OCI-LY1 (cell line): ENCODE results near the gene NKAPD1.

Experiments used
- H2AFZ ChIP-seq: fragments of 200-600 bp; sonication (generic), shearing (Covaris generic); 2 replicates; pipeline ENCODE4 v1.6.0; 2014; ENCODE audit warnings: antibody characterized with exemption, mild to moderate bottlenecking, low read length
- H3F3A ChIP-seq: fragments of 200-600 bp; sonication (generic), shearing (Covaris generic); 2 replicates; pipeline ENCODE4 v1.6.0; 2014; ENCODE audit warnings: mild to moderate bottlenecking, antibody characterized with exemption, low read length, moderate library complexity; ENCODE audit not compliant: insufficient read depth
- H3K27ac ChIP-seq: fragments of 200-600 bp; sonication (generic); 2 replicates; pipeline ENCODE4 v1.5.1; 2014; ENCODE audit warnings: low read length, mixed run types, mild to moderate bottlenecking, low read depth; ENCODE audit not compliant: poor library complexity, severe bottlenecking
- H3K27me3 ChIP-seq: fragments of 200-600 bp; sonication (generic); 2 replicates; pipeline ENCODE4 v1.6.0; 2014; ENCODE audit warnings: antibody characterized with exemption, mild to moderate bottlenecking, low read length, moderate library complexity; ENCODE audit not compliant: insufficient read depth
- H3K36me3 ChIP-seq: fragments of 200-600 bp; sonication (generic); 2 replicates; pipeline ENCODE4 v1.6.1; 2014; ENCODE audit warnings: mild to moderate bottlenecking, antibody characterized with exemption, low read length, moderate library complexity, mixed read lengths; ENCODE audit not compliant: insufficient read depth
- H3K4me1 ChIP-seq: fragments of 200-600 bp; sonication (generic); 2 replicates; pipeline ENCODE4 v1.5.1; 2014; ENCODE audit warnings: mild to moderate bottlenecking, low read length, moderate library complexity; ENCODE audit not compliant: insufficient read depth, severe bottlenecking
- H3K4me2 ChIP-seq: fragments of 200-600 bp; sonication (generic), shearing (Covaris generic); 2 replicates; pipeline ENCODE4 v1.6.1; 2014; ENCODE audit warnings: low read length
- H3K4me3 ChIP-seq: fragments of 200-600 bp; sonication (generic); 2 replicates; pipeline ENCODE4 v1.5.1; 2014; ENCODE audit warnings: low read length, low read depth, mild to moderate bottlenecking, mixed read lengths; ENCODE audit not compliant: poor library complexity, severe bottlenecking
- H3K79me2 ChIP-seq: fragments of 200-600 bp; shearing (Covaris generic); 2 replicates; pipeline ENCODE4 v1.6.1; 2016; ENCODE audit warnings: mixed run types, low read length, mixed read lengths; ENCODE audit not compliant: insufficient read depth
- H3K9ac ChIP-seq: fragments of 200-600 bp; sonication (generic), shearing (Covaris generic); 2 replicates; pipeline ENCODE4 v1.6.1; 2014; ENCODE audit warnings: mild to moderate bottlenecking, low read length, mixed read lengths
- H3K9me2 ChIP-seq: fragments of 200-600 bp; sonication (generic), shearing (Covaris generic); 2 replicates; pipeline ENCODE4 v1.6.1; 2014; ENCODE audit warnings: low read depth, mild to moderate bottlenecking, low read length, mixed read lengths
- H3K9me3 ChIP-seq: fragments of 200-600 bp; shearing (Covaris generic); 2 replicates; pipeline ENCODE4 v1.6.1; 2014; ENCODE audit warnings: low read length, mixed read lengths
- H4K20me1 ChIP-seq: fragments of 200-600 bp; sonication (generic), shearing (Covaris generic); 2 replicates; pipeline ENCODE4 v1.6.0; 2016; ENCODE audit warnings: mild to moderate bottlenecking, low read length; ENCODE audit not compliant: insufficient read depth
- CTCF ChIP-seq: fragments of 200-600 bp; sonication (generic), shearing (Covaris generic); IDR thresholded peaks from 2 replicates; pipeline ENCODE4 v1.5.1; 2017; ENCODE audit warnings: mild to moderate bottlenecking, antibody characterized with exemption, low read length, moderate library complexity, mixed read lengths
- EZH2 ChIP-seq: fragments of 200-600 bp; sonication (generic), shearing (Covaris generic); IDR thresholded peaks from 2 replicates; pipeline ENCODE4 v1.8.0; 2017; ENCODE audit warnings: borderline replicate concordance, mixed run types, mild to moderate bottlenecking, antibody characterized with exemption, low read length, moderate library complexity, mixed read lengths

Gene NKAPD1

GRCh38 chr11:112132737-112133136 lies 58.6 kb downstream of the NKAPD1 start:
- no peak overlapping the region for H2AFZ ChIP-seq
- no peaks in the 10 kb centered on the region for H3K4me1 ChIP-seq
- TF ChIP-seq EZH2 = no peak
- TF ChIP-seq CTCF = no peak
- H3K4me2 ChIP-seq = no peak overlapping the region
- no peak overlapping the region for H3K27ac ChIP-seq
- H3K9me2 ChIP-seq = no peaks in the 10 kb centered on the region
- no peaks in the 10 kb centered on the region for H3F3A ChIP-seq
- H3K9ac ChIP-seq = no peak overlapping the region
- H3K4me3 ChIP-seq = no peak overlapping the region
- no peaks in the 10 kb centered on the region for H3K27me3 ChIP-seq
- no peaks in the 10 kb centered on the region for H3K36me3 ChIP-seq
- no peaks in the 10 kb centered on the region for H3K79me2 ChIP-seq
- no peaks in the 10 kb centered on the region for H3K9me3 ChIP-seq
- no peaks in the 10 kb centered on the region for H4K20me1 ChIP-seq

- Histone ChIP-seq H3K9ac (no peak overlapping the region), H3K9me3 (no peaks in the 10 kb centered on the region), H3K4me1 (no peaks in the 10 kb centered on the region), H3K4me3 (no peak overlapping the region), H3K36me3 (no peaks in the 10 kb centered on the region), H4K20me1 (no peaks in the 10 kb centered on the region), H3K79me2 (no peaks in the 10 kb centered on the region), H3K9me2 (no peaks in the 10 kb centered on the region), H2AFZ (no peak overlapping the region), H3K27ac (no peak overlapping the region), H3F3A (no peaks in the 10 kb centered on the region), H3K4me2 (no peak overlapping the region), H3K27me3 (no peaks in the 10 kb centered on the region)
- TF ChIP-seq EZH2 = no peak
- no peak for TF ChIP-seq CTCF
These were observed 60.4 kb downstream of the NKAPD1 start for GRCh38 chr11:112134473-112134872.
